GM21825 (cell line): Measurements from ENCODE around the gene MBD2.

Source experiments
- ATAC-seq: cut with Tn5 transposase; IDR thresholded peaks from one replicate; pipeline ENCODE4 v1.9.1; 2021; ENCODE audit warnings: mild to moderate bottlenecking, moderate library complexity; ENCODE audit not compliant: unreplicated experiment

The MBD2 gene

DNA sequence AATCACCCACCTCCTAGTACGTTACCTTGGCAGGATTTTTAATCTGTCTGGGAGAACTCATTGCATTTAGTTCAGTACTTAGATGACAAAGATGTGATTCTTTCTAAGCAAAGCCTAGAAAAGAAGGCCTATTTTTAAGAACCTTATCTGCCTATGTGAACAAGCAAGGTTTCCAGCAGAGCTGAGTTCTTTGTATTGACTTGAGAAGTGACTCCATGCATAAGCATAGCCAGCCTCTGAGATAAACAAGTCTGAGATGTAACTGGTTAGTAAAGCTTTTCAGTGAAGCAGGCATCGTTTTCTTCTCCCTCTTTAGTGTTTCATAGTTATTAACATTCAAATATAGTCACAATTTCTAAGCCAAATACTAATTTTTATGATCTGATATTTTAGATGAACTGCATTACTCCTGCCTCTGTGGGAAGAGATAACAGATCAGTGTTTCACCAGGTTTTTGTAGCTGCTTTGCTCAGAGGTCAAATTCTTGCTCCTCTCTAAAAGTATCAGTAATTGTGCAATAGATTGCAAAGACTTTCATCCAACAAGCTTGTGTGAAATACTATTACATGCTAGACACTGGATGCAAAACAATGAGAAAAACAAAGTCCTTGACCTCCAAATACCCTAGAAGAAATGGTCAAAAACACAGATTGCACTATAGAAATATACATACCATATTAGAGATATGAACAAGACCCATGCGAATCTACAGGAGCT is 107.8 kb downstream of the MBD2 start:
- ATAC-seq: no peak

DNA sequence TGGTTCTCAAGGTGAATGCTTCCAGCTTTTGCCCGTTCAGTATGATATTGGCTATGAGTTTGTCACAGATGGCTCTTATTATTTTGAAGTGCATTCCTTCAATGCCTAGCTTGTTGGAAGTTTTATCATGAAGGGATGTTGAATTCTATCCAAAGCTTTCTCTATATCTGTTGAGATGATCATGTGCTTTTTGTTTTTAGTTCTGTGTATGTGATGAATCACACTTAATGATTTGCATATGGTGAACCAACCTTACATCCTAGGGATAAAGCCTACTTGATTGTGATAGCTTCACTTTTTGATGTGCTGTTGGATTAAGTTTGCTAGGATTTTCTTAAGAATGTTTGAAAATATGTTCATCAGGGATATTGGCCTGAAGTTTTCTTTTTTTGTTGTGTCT is 112.1 kb downstream of the MBD2 start:
- ATAC-seq: no peak

DNA sequence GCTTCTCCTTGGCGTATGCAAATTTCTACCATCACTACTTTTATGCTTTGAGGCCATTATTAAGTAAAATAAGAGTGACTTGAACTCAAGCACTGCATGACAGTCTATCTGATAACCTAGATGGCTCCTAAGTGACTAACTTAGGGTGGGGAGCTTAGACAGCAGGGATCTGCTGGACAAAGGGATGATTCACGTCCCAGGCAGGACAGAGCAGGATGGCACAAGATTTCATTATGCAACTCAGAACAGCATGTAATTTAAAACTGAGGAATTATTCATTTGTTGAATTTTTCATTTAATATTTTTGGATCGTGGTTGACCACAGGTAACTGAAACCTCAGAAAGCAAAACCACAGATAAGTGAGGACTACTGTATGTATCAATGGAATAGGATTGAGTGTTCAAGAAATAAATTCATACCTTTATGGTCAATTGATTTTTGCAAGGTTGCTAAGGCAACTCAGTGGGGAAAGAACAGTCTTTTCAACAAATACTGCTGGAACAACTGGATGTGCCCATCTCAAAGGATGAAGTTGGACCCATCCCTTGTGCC is 115.3 kb downstream of the MBD2 start:
- no peak for ATAC-seq

- no peak for ATAC-seq
These were observed 122.3 kb downstream of the MBD2 start for GRCh38 chr18:54102123-54102522.
